H1 (cell line): Measurements from ENCODE around the gene CD300LB. TPM values are rescaled to one million over a fixed set of nuclear protein-coding genes. Genes with fewer than 3 reads are reported as not detected.
A peak's percentile ranks its signal among the peaks of the same experiment; 100 is the strongest.

Source experiments
- ASH2L ChIP-seq: fragments of 200-600, 300-600 bp; sonication (generic); IDR thresholded peaks from one replicate; pipeline ENCODE4 v1.7.1; 2017; ENCODE audit warnings: low read length
- BCL11A ChIP-seq, 2 experiments: IDR thresholded peaks; one replicate each; pipeline ENCODE4 v1.6.1; 2011; ENCODE audit warnings: low read depth in 2 of 2, low read length in 2 of 2, mild to moderate bottlenecking in 2 of 2
- CHD7 ChIP-seq: fragments of 300-600 bp; sonication (generic); IDR thresholded peaks from 2 replicates; pipeline ENCODE4 v1.7.1; 2012; ENCODE audit warnings: low read length, moderate library complexity, mild to moderate bottlenecking, inconsistent platforms; ENCODE audit not compliant: insufficient replicate concordance
- CREB1 ChIP-seq: IDR thresholded peaks from 2 replicates; pipeline ENCODE4 v1.6.1; 2012; ENCODE audit warnings: inconsistent platforms
- KDM5A ChIP-seq: fragments of 200-600 bp; IDR thresholded peaks from 2 replicates; pipeline ENCODE4 v1.7.1; 2012; ENCODE audit warnings: mild to moderate bottlenecking, low read length, inconsistent platforms, mixed read lengths
- PHF8 ChIP-seq: fragments of 200-600 bp; sonication (generic); conservative IDR thresholded peaks from 2 replicates; pipeline ENCODE4 v1.7.1; 2012; ENCODE audit warnings: low read depth, mild to moderate bottlenecking, inconsistent platforms, low read length, moderate library complexity
- POLR2AphosphoS5 ChIP-seq: IDR thresholded peaks from 2 replicates; pipeline ENCODE4 v1.6.1; 2011; ENCODE audit warnings: low read depth, low read length
- SIX5 ChIP-seq: IDR thresholded peaks from 2 replicates; pipeline ENCODE4 v1.6.1; 2011; ENCODE audit warnings: mild to moderate bottlenecking, low read depth, low read length
- SP1 ChIP-seq: IDR thresholded peaks from 2 replicates; pipeline ENCODE4 v1.6.1; 2011; ENCODE audit warnings: low read depth, low read length
- TAF1 ChIP-seq: IDR thresholded peaks from 2 replicates; pipeline ENCODE4 v1.6.1; 2011; ENCODE audit warnings: mild to moderate bottlenecking, low read depth, low read length
- TCF12 ChIP-seq: IDR thresholded peaks from 2 replicates; pipeline ENCODE4 v1.6.1; 2011; ENCODE audit warnings: low read depth, mild to moderate bottlenecking, low read length
- TEAD4 ChIP-seq: IDR thresholded peaks from 2 replicates; pipeline ENCODE4 v1.6.1; 2012; ENCODE audit warnings: low read depth, low read length, inconsistent platforms, mixed read lengths
- polyA plus RNA-seq, 7 experiments: library from polyadenylated mRNA; depleted of rRNA in 3 of 7; stranded (reverse) in 5 of 7; unstranded in 2 of 7; fragments of >200 nt in 5 of 7; fragments of 200-250 nt in 2 of 7; gene quantifications; 1 replicate in 5 of 7; 2 replicates in 1 of 7; 4 replicates in 1 of 7; pipeline versions ENCODE4 v1.2.1 to v1.2.3, GENCODE V29; 2011 to 2013; ENCODE audit warnings: missing spikeins in 2 of 7, mixed read lengths in 2 of 7
- total RNA-seq: library from RNA; stranded (reverse); fragmentation: NEBNext Ultra II Directional; extraction: Animal tissue kit (Norgen Biotek cat#: 25700); gene quantifications from 2 replicates; pipeline ENCODE4 v1.2.1, GENCODE V29; 2021
- TF ChIP-seq, protein P1 (sequence below): IDR thresholded peaks from 2 replicates; pipeline ENCODE4 v1.6.1; 2012; ENCODE audit warnings: inconsistent platforms

CD300LB gene
- total and polyA plus RNA-seq, 2 of the 8 experiments (the other 6 are each of a cell fraction or from before 2014, with no cell fraction given) = not detected

DNA sequence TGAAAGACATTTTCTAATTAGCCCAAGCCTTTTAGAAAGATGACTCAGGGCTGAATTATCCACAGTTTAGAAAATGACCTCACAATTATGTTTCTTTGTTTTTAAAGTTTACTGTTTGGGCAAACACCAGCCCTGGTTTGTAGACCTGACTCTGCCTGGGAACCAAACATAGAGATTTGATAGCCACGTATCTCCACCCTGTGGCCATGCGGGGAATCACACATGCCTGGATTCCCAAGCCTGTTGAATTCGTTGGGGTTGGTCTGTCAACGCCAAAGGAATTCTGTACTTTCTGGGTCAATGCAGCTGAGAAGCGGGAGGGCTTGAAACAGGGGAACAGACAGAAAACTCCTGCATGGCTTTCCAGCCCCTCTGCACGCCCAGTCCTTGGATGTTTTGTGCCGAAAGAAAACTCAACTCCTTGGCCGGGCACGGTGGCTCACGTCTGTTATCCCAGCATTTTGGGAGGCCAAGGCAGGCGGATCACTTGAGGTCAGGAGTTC is 37.9 kb downstream of the CD300LB start (continued):
- TF ChIP-seq CHD7 (no peak), BCL11A (IDR thresholded peaks at IDR 0.05; ENCODE audit: low read depth in 2 of 2, low read length in 2 of 2) (no peak), PHF8 (no peak), SP1 (no peak), ASH2L (no peak), TAF1 (no peak), POLR2AphosphoS5 (no peak), KDM5A (no peak), TCF12 (no peak), CREB1 (peak; percentile 33; the same call in 1 of the 2 replicates), TEAD4 (peak; percentile 62; the same call in 1 of the 2 replicates), SIX5 (no peak)
- TF ChIP-seq, protein P1, sequence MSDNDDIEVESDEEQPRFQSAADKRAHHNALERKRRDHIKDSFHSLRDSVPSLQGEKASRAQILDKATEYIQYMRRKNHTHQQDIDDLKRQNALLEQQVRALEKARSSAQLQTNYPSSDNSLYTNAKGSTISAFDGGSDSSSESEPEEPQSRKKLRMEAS = 0 out of 2 replicates have a peak, but pooled peaks have one; percentile 17
